HepG2 (cell line): ENCODE measurements around the gene SPTB. TPM values are rescaled to one million over a fixed set of nuclear protein-coding genes. Genes with fewer than 3 reads are reported as not detected.

Source experiments
- ATAC-seq: fragments of 200-7000 bp; cut with Tn5 transposase; 3 replicates; pipeline ENCODE4 v1.9.1; 2020; ENCODE audit warnings: mild to moderate bottlenecking, moderate library complexity
- BruUV-seq: library from RNA; stranded (reverse); fragments of 400-500 nt; replicated peaks from 2 replicates; lab custom pipeline; 2021; lab: Mats Ljungman, UMichigan
- CTCF ChIA-PET: fragments of 300-600 bp; formaldehyde crosslinking; extraction: SDS; loops from one replicate; lab custom pipeline; 2021; ENCODE audit warnings: low total read pairs, inconsistent platforms, low intra/inter-chr PET ratio; lab: Yijun Ruan, JAX
- POLR2A ChIA-PET: fragments of 350-600 bp; sonication (Branson Sonifier 250); formaldehyde crosslinking; loops from one replicate; lab custom pipeline; 2020; ENCODE audit warnings: antibody characterized with exemption, inconsistent platforms; lab: Yijun Ruan, JAX
- DNase-seq: peaks from one replicate; pipeline ENCODE4 v3.0.0-alpha.2; 2015; ENCODE audit warnings: low spot score
- FAIRE-seq: peaks from 3 replicates; lab custom pipeline; 2011; peaks lifted over from hg19 to GRCh38; lab: Jason Lieb, UNC
- H2AFZ ChIP-seq: one replicate; pipeline ENCODE4 v1.6.1; 2011; ENCODE audit warnings: low read length, inconsistent platforms
- H3K27ac ChIP-seq: fragments of 300-600 bp; 3 replicates; pipeline ENCODE4 v1.8.0; 2011; ENCODE audit warnings: mixed run types, mild to moderate bottlenecking, mixed read lengths, low read length, inconsistent platforms; ENCODE audit not compliant: insufficient read depth; ENCODE audit errors: extremely low read length
- H3K27me3 ChIP-seq, 2 experiments: fragments of 200-600 bp in 1 of 2; 2 replicates in 1 of 2; 3 replicates in 1 of 2; pipeline versions ENCODE4 v1.6.0 to v1.8.0; 2011; ENCODE audit warnings: low read length in 2 of 2, mild to moderate bottlenecking in 2 of 2, moderate library complexity in 2 of 2, inconsistent platforms in 1 of 2; ENCODE audit not compliant: insufficient read depth in 2 of 2, control insufficient read depth in 1 of 2
- H3K36me3 ChIP-seq, 2 experiments: fragments of 200-600 bp in 1 of 2; replicated peaks in 1 of 2; 2 replicates in 1 of 2; 3 replicates in 1 of 2; pipeline versions ENCODE4 v1.5.1 to v1.8.0; 2011; ENCODE audit warnings: low read length in 2 of 2, inconsistent platforms in 1 of 2; ENCODE audit not compliant: insufficient read depth in 2 of 2, control insufficient read depth in 1 of 2
- H3K4me1 ChIP-seq: 2 replicates; pipeline ENCODE4 v1.5.1; 2012; ENCODE audit warnings: low read length, inconsistent platforms; ENCODE audit not compliant: insufficient read depth
- H3K4me2 ChIP-seq: 2 replicates; pipeline ENCODE4 v1.6.0; 2011; ENCODE audit warnings: low read depth, low read length, inconsistent platforms
- H3K4me3 ChIP-seq, 3 experiments: fragments of 200-600 bp in 1 of 3; sonication (generic), shearing (Covaris generic) in 1 of 3; replicated peaks in 1 of 3; 2 replicates each; pipeline ENCODE4 v1.5.1; 2011 to 2016; ENCODE audit warnings: low read length in 3 of 3, inconsistent platforms in 2 of 3, low read depth in 2 of 3, mild to moderate bottlenecking in 2 of 3, control low read depth in 1 of 3, mixed read lengths in 1 of 3; ENCODE audit not compliant: insufficient read depth in 1 of 3
- H3K79me2 ChIP-seq: one replicate; pipeline ENCODE4 v1.6.1; 2011; ENCODE audit warnings: low read length, inconsistent platforms; ENCODE audit not compliant: insufficient read depth
- H3K9ac ChIP-seq: 2 replicates; pipeline ENCODE4 v1.6.0; 2011; ENCODE audit warnings: mild to moderate bottlenecking, low read depth, low read length, inconsistent platforms; ENCODE audit not compliant: insufficient read depth
- H3K9me3 ChIP-seq: 2 replicates; pipeline ENCODE4 v1.5.1; 2012; ENCODE audit warnings: mild to moderate bottlenecking, low read length
- H4K20me1 ChIP-seq: 2 replicates; pipeline ENCODE4 v1.6.0; 2011; ENCODE audit warnings: inconsistent platforms, mild to moderate bottlenecking, low read length, moderate library complexity; ENCODE audit not compliant: insufficient read depth
- NFYB ChIP-seq: sonication (generic); formaldehyde crosslinking; IDR thresholded peaks from 2 replicates; pipeline ENCODE4 v1.4.0; 2020; ENCODE audit warnings: missing genetic modification reagents
- PAF1 ChIP-seq: IDR thresholded peaks from 2 replicates; pipeline ENCODE4 v1.6.1; 2016; ENCODE audit warnings: missing genetic modification reagents, missing compliant biosample characterization
- REPIN1 ChIP-seq: sonication (generic); formaldehyde crosslinking; IDR thresholded peaks from 2 replicates; pipeline ENCODE4 v1.8.0; 2022; ENCODE audit warnings: missing genetic modification reagents, low read depth, mild to moderate bottlenecking, borderline replicate concordance
- ZNF263 ChIP-seq: sonication (generic); formaldehyde crosslinking; IDR thresholded peaks from 2 replicates; pipeline ENCODE4 v1.4.0; 2020; ENCODE audit warnings: missing genetic modification reagents
- WGBS: methylation state at CpG from one replicate; pipeline ENCODE4 v1.1.6; 2017; ENCODE audit warnings: low lambda C conversion rate; 5-methylcytosine and 5-hydroxymethylcytosine counted together
- in situ Hi-C: cut with HindIII; loops from 2 replicates; pipeline ENCODE4 v1.10.0; 2017; ENCODE audit warnings: low pct_unique_long_range_greater_than_20kb; ENCODE audit not compliant: extremely low pct_ligation_motif_present
- intact Hi-C: fragments of 100-400 bp; cut with micrococcal nuclease; formaldehyde crosslinking; loops from one replicate; pipeline ENCODE4 v1.10.0; 2022; ENCODE audit not compliant: unreplicated experiment
- polyA plus RNA-seq, 8 experiments: library from polyadenylated mRNA; depleted of rRNA in 3 of 8; stranded (reverse) in 7 of 8; unstranded in 1 of 8; fragments of >200 nt; fragmentation: Illumina TruSeq in 4 of 8; extraction: Trizol in 4 of 8; gene quantifications; 2 replicates each; pipeline versions ENCODE4 v1.2.1 to v1.2.3, GENCODE V29; 2011 to 2016; ENCODE audit warnings: low read depth in 4 of 8, missing spikeins in 1 of 8, mixed read lengths in 1 of 8; ENCODE audit not compliant: insufficient read depth in 1 of 8
- total RNA-seq, 5 experiments: library from RNA; depleted of rRNA; stranded (reverse); fragments of >200 nt; fragmentation: Illumina TruSeq; extraction: Trizol; gene quantifications; 2 replicates each; pipeline ENCODE4 v1.2.3, GENCODE V29; 2016; ENCODE audit warnings: low read depth in 1 of 5
- TF ChIP-seq, protein P1 (sequence below): sonication (generic); formaldehyde crosslinking; IDR thresholded peaks from 2 replicates; pipeline ENCODE4; 2020; ENCODE audit warnings: missing genetic modification reagents, mild to moderate bottlenecking, borderline replicate concordance
- TF ChIP-seq, protein P2 (sequence below): sonication (generic); formaldehyde crosslinking; IDR thresholded peaks from 2 replicates; pipeline ENCODE4 v1.5.1; 2020; ENCODE audit warnings: mild to moderate bottlenecking, moderate library complexity, missing genetic modification reagents
- TF ChIP-seq, protein P3 (sequence below): sonication (generic); formaldehyde crosslinking; IDR thresholded peaks from 2 replicates; pipeline ENCODE4 v1.4.0; 2020; ENCODE audit warnings: missing genetic modification reagents
- TF ChIP-seq, protein P4 (sequence below): sonication (generic); formaldehyde crosslinking; IDR thresholded peaks from 2 replicates; pipeline ENCODE4 v1.8.0; 2022; ENCODE audit warnings: missing genetic modification reagents, mild to moderate bottlenecking, inconsistent platforms, borderline replicate concordance

Gene SPTB
- total and polyA plus RNA-seq, 2 of the 13 experiments (the other 11 are each of a cell fraction or from before 2014, with no cell fraction given): 0.01 to 0.02 TPM

DNA sequence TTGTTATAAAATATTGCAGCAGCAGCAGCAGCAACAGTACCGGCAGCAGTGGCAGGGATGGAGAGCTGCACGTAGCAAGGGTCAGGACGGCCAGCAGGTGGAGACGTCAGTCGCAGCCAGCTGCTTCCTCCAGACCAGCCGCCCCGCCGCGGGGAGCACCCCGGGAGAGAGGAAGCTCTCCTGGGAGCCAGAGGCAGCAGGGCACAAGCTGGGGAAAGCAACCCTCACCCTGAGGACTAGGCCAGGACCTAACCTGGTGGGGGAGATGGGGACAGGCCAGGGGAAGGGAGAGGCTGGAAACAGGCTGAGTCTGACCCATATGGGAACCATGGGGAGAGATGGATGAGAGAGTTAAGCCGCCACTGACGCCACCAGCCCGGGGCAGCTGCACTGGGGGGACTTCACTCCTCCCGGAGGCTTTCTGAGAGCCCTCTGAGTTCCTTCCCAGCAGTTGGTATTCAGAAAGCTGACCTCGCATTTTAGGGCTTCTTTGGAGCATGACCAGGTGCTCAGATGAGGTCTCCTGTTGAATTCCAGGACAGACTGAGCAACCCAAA is 56.3 kb downstream of the SPTB start (continued):
- peak; percentile 97 for TF ChIP-seq ZNF263 (CRISPR knock-in tag)
- TF ChIP-seq NFYB (CRISPR knock-in tag): no peak
- TF ChIP-seq, protein P1, sequence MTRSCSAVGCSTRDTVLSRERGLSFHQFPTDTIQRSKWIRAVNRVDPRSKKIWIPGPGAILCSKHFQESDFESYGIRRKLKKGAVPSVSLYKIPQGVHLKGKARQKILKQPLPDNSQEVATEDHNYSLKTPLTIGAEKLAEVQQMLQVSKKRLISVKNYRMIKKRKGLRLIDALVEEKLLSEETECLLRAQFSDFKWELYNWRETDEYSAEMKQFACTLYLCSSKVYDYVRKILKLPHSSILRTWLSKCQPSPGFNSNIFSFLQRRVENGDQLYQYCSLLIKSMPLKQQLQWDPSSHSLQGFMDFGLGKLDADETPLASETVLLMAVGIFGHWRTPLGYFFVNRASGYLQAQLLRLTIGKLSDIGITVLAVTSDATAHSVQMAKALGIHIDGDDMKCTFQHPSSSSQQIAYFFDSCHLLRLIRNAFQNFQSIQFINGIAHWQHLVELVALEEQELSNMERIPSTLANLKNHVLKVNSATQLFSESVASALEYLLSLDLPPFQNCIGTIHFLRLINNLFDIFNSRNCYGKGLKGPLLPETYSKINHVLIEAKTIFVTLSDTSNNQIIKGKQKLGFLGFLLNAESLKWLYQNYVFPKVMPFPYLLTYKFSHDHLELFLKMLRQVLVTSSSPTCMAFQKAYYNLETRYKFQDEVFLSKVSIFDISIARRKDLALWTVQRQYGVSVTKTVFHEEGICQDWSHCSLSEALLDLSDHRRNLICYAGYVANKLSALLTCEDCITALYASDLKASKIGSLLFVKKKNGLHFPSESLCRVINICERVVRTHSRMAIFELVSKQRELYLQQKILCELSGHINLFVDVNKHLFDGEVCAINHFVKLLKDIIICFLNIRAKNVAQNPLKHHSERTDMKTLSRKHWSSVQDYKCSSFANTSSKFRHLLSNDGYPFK (CRISPR knock-in tag): peak; percentile 34; the same call in 1 of the 2 replicates
- TF ChIP-seq, protein P2, sequence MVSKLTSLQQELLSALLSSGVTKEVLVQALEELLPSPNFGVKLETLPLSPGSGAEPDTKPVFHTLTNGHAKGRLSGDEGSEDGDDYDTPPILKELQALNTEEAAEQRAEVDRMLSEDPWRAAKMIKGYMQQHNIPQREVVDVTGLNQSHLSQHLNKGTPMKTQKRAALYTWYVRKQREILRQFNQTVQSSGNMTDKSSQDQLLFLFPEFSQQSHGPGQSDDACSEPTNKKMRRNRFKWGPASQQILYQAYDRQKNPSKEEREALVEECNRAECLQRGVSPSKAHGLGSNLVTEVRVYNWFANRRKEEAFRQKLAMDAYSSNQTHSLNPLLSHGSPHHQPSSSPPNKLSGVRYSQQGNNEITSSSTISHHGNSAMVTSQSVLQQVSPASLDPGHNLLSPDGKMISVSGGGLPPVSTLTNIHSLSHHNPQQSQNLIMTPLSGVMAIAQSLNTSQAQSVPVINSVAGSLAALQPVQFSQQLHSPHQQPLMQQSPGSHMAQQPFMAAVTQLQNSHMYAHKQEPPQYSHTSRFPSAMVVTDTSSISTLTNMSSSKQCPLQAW: peak; percentile 46; the same call in 1 of the 2 replicates

DNA sequence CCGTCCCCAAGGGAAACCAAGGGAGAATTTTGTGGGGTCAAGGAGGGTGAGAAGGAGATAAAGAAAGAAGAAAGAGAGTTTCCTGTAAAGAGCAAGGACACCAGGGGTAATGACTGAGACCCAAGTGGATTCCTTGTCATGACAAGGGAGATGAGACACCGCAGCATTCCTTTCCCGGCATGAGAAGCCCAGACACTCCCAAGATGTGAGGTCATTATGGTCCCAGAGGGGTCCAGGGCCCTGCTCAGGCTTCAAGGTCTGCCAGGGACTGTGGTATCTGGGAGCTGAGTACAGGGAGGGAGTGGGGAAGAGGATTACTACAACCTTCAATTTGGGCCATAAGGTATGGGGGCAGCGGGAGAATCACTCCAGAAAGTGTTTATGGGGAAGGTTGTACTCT is 58.1 kb downstream of the SPTB start:
- WGBS: 38% methylated on average over 4 of the region's 4 CpGs
- in situ Hi-C loops (loop anchor here (5.0 to 10.0 kb wide), 2 partner anchors 71 to 163 kb away; partner anchors contain the start of gene FNTB), intact Hi-C loops (loop anchor here (5.0 kb wide), 3 partner anchors 71 to 201 kb away; no protein-coding TSS in a partner anchor)
- Histone ChIP-seq H4K20me1 (no peaks in the 10 kb centered on the region), H3K9me3 (no peaks in the 10 kb centered on the region), H3K4me1 (peaks cover 16% of the 10 kb centered on the region), H3K36me3 (no peaks in the 10 kb centered on the region), H3K27me3 (peaks cover 15 to 93% of the 10 kb centered on the region in 2 experiments), H3K27ac (no peak overlapping the region), H3K9ac (no peak overlapping the region), H3K79me2 (no peaks in the 10 kb centered on the region), H3K4me2 (no peak overlapping the region), H3K4me3 (no peak overlapping the region), H2AFZ (no peak overlapping the region)
- ATAC-seq (no peak), DNase-seq (no peak), FAIRE-seq (no peak)
- BruUV-seq: no TSS peak
- TF ChIP-seq REPIN1 (CRISPR knock-in tag) (no peak), PAF1 (CRISPR knock-in tag) (no peak)
- TF ChIP-seq, protein P3, sequence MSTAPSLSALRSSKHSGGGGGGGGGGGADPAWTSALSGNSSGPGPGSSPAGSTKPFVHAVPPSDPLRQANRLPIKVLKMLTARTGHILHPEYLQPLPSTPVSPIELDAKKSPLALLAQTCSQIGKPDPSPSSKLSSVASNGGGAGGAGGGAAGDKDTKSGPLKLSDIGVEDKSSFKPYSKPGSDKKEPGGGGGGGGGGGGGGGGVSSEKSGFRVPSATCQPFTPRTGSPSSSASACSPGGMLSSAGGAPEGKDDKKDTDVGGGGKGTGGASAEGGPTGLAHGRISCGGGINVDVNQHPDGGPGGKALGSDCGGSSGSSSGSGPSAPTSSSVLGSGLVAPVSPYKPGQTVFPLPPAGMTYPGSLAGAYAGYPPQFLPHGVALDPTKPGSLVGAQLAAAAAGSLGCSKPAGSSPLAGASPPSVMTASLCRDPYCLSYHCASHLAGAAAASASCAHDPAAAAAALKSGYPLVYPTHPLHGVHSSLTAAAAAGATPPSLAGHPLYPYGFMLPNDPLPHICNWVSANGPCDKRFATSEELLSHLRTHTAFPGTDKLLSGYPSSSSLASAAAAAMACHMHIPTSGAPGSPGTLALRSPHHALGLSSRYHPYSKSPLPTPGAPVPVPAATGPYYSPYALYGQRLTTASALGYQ (CRISPR knock-in tag): no peak
- TF ChIP-seq, protein P4, sequence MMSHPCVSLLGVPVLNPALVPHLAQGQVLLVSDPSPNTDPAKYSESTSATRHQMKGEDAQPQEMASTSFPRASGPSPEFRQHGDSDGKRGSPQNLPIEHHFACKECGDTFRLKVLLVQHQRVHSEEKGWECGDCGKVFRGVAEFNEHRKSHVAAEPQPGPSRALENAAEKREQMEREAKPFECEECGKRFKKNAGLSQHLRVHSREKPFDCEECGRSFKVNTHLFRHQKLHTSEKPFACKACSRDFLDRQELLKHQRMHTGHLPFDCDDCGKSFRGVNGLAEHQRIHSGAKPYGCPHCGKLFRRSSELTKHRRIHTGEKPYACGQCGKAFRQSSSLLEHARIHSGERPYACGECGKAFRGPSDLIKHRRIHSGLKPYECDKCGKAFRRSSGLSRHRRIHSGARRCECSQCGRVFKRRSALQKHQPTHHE: no peak
- CTCF ChIA-PET: interaction anchor here (2.3 kb wide), 1 partner anchor 162 kb away, joined by 7 read pairs; no protein-coding TSS in a partner anchor
- POLR2A ChIA-PET: no interaction called here
